Activated T-helper 17 cell treated with anti-CD3 and anti-CD28 coated beads, Interleukin-2, amount 50 U/mL, for 72 hours (primary cell): ENCODE data around the gene IKZF2. TPM values are rescaled to one million over a fixed set of nuclear protein-coding genes. Genes with fewer than 3 reads are reported as not detected.

Experiments
- ATAC-seq: fragments of 150-1000 bp; cut with Tn5 transposase; replicated peaks from 2 replicates; pipeline ENCODE4 v1.10.0; 2021; ENCODE audit warnings: mild to moderate bottlenecking, moderate library complexity
- H3K27ac Mint-ChIP-seq: one replicate; pipeline ENCODE4 v1.8.0; 2022; ENCODE audit warnings: mixed read lengths
- H3K27me3 Mint-ChIP-seq: one replicate; pipeline ENCODE4 v1.8.0; 2022; ENCODE audit warnings: mixed read lengths
- H3K36me3 Mint-ChIP-seq: one replicate; pipeline ENCODE4 v1.8.0; 2022; ENCODE audit warnings: low read depth, mild to moderate bottlenecking, mixed read lengths
- H3K4me1 Mint-ChIP-seq: one replicate; pipeline ENCODE4 v1.8.0; 2022; ENCODE audit warnings: mixed read lengths
- H3K4me3 Mint-ChIP-seq: one replicate; pipeline ENCODE4 v1.8.0; 2022; ENCODE audit warnings: mild to moderate bottlenecking, mixed read lengths
- H3K9me3 Mint-ChIP-seq: one replicate; pipeline ENCODE4 v1.8.0; 2022; ENCODE audit warnings: mixed read lengths
- total RNA-seq, 2 donors: library from RNA; stranded (reverse); gene quantifications; one replicate each; pipeline ENCODE4 v1.2.3, GENCODE V29; 2022

IKZF2 gene
- 10 to 100 TPM in 1 of 2 donors, 1 to 10 TPM in 1; 8.7 to 12.4 TPM for total RNA-seq

DNA sequence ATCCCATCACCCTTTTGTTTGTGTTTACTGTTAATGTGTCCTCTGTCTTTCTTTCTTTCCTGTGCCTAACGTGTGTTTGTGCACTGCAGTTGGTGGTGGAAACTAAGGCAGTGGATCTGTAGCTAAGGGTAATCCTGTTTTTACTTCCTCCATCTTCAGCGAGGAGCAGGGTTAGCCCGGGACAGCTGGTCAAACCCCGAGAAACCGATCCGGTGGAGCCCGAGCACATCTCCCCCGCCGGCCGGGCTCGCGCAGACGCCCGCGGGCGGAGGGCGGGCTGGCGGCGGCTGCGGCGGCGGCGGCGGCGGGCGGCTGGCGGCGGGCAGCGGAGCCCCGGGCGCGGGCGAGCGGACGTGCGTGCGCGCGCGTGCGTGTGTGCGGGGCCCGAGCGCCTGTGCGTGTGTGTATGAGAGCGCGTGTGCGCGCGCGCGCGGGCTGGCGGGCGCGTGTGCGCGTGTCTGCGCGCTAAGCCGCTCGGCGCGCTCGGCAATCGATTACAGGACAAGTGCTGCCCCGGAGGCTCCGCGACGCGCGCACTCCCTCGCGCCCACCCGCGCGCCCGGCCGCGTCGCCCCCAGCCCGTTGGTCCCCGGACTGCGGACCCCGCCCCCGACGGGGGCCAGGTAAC is at the start of gene IKZF2:
Gene IKZF2 (minus strand): TSS at position 176 of the 628 bp plus-strand sequence. CDS start 2,983 bp downstream, outside the sequence.
- Mint-ChIP-seq H3K36me3 (no peaks in the 10 kb centered on the region), H3K4me1 (peaks cover 17% of the 10 kb centered on the region), H3K9me3 (no peaks in the 10 kb centered on the region), H3K27me3 (peaks cover 45% of the 10 kb centered on the region), H3K4me3 (peak within 1 kb of the TSS; percentile 86), H3K27ac (peak within 1 kb of the TSS; percentile 84)
- ATAC-seq, result peak; percentile 82

DNA sequence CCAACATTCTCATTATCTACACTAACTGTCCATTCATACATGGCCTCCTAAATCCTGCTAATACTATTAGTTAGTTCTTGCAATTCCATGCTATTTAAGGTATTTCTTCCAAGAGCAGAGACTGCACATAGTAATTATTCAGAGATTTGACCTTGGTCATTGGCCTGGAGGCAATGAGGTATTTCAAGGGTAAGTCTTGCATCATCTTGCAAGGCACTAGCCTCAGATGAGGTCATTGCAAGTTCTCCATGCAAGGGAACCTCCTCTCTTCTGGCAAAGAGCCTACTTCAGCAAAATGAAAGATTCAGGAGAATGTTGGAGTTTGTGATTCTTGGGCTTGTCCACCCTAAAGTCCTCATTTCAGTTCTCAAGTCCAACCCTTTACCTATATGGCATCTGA is 48.5 kb upstream of the IKZF2 start:
- Mint-ChIP-seq H3K4me3 (no peak overlapping the region), H3K36me3 (no peaks in the 10 kb centered on the region), H3K27ac (no peak overlapping the region), H3K4me1 (no peaks in the 10 kb centered on the region), H3K27me3 (peaks cover 3% of the 10 kb centered on the region), H3K9me3 (no peaks in the 10 kb centered on the region)
- no peak for ATAC-seq

DNA sequence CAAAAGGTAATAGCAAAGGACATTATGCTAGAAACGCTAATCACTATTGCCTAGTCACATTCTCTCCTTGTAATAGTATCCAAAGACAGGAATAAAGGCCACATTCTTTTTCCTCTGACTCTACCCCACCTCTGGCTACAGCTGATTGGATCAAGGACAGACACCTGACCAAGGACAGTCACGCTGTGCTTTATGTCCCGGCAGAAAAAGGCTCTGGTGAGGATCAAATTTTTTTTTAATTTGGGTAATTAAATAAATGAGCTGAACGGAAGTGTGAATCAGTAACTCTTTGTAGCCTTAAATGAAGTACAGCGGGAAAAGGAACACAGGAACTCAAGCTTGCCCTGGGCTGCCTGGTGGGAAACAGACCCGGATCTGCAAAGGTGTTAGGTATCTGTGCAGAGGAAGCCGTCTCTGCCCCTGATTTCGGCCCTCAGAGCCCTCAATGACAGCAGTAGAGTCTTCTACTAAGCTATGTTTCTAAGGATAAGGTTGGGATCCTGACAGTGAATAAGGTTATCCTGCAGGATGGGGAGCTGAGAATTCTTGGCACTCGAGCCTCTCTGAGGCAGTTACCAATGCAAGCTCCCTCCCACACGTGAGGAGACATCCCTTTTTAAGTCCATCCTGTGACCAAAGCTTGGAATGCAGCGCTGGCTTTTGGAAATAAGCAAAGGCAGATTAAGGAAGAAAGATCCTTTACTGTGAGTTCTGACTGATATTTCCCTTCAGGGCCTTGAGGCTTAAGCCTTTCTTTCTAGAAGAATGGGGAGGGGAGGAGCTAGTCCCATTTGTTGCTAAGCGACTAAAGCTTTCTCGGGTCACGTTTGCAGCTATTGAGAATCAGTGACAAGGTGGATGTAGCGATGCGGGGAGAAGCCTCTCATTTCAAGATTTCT is 37.8 kb upstream of the IKZF2 start:
- Mint-ChIP-seq H3K27me3 (no peaks in the 10 kb centered on the region), H3K36me3 (no peaks in the 10 kb centered on the region), H3K9me3 (no peaks in the 10 kb centered on the region), H3K4me3 (no peak overlapping the region), H3K27ac (no peak overlapping the region), H3K4me1 (no peaks in the 10 kb centered on the region)
- no peak for ATAC-seq

DNA sequence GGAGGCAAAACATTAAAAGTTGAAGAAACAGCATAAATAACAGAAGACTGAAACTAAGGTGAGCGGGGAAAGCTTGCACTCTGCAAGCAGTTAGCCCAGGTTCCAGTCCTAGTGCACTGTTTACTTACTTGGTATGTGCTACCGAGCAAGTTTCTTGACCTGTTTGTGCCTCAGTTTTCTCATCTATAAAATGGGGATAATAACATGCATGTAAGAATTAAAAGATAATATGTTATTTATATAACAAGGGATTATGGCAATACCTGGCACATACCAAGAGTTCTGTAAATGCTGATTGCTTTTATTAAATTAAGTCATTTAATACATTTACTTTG is 37.1 kb upstream of the IKZF2 start:
- no peak overlapping the region for H3K4me3 Mint-ChIP-seq
- no peaks in the 10 kb centered on the region for H3K9me3 Mint-ChIP-seq
- no peaks in the 10 kb centered on the region for H3K27me3 Mint-ChIP-seq

GRCh38 chr2:213187833-213188532 is 36.6 kb upstream of the IKZF2 start:
- H3K9me3 Mint-ChIP-seq, result no peaks in the 10 kb centered on the region
- no peak for ATAC-seq
- H3K4me3 Mint-ChIP-seq, result no peak overlapping the region
- no peak overlapping the region for H3K27ac Mint-ChIP-seq
- no peaks in the 10 kb centered on the region for H3K27me3 Mint-ChIP-seq
- no peaks in the 10 kb centered on the region for H3K4me1 Mint-ChIP-seq
- no peaks in the 10 kb centered on the region for H3K36me3 Mint-ChIP-seq

More for the DNA sequence above, 37.1 kb upstream of the IKZF2 start:
- ATAC-seq, result no peak
- Mint-ChIP-seq H3K27ac (no peak overlapping the region), H3K4me1 (no peaks in the 10 kb centered on the region), H3K36me3 (no peaks in the 10 kb centered on the region)

- no peaks in the 10 kb centered on the region for H3K36me3 Mint-ChIP-seq
- H3K27ac Mint-ChIP-seq, result no peak overlapping the region
- H3K27me3 Mint-ChIP-seq, result no peaks in the 10 kb centered on the region
- H3K4me3 Mint-ChIP-seq, result no peak overlapping the region
- no peaks in the 10 kb centered on the region for H3K4me1 Mint-ChIP-seq
- no peak for ATAC-seq
- no peaks in the 10 kb centered on the region for H3K9me3 Mint-ChIP-seq
Measured at GRCh38 chr2:213187386-213187785, 36.0 kb upstream of the IKZF2 start.

DNA sequence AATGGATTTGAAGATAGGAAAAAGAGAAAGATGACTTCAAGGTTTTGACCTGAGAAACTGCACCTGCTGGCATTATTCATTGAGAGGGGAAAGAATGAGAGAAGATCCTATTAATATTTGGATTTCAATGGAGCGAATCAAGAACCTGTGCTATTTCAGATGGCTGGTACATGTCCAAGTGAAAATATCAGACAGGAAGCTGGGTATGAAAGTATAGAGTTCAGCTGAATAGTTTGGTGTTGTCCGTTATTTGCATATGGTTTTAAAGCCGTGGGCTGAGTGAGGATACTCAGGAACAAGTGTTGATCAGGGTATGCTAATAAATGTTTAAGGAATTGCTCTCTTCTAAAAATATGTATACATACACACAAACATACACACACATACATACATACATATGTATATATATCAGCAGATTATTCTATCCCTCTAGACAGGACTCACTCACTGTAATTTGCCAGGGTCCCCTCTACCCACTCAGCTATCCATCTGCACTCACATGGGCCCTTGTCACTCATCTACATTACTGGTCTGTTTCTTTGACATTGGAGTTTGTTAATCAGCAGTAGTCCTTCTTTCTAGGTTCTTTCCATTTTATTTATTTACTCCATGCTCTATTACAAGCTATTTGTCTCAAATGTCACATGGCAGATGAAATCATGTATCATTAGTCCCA is 33.9 kb upstream of the IKZF2 start:
- no peak for ATAC-seq
- no peaks in the 10 kb centered on the region for H3K27me3 Mint-ChIP-seq
- H3K9me3 Mint-ChIP-seq, result no peaks in the 10 kb centered on the region
- no peak overlapping the region for H3K4me3 Mint-ChIP-seq
- no peaks in the 10 kb centered on the region for H3K4me1 Mint-ChIP-seq
- no peak overlapping the region for H3K27ac Mint-ChIP-seq
- H3K36me3 Mint-ChIP-seq, result no peaks in the 10 kb centered on the region

GRCh38 chr2:213181712-213182111 is 30.3 kb upstream of the IKZF2 start:
- Mint-ChIP-seq H3K36me3 (no peaks in the 10 kb centered on the region), H3K27ac (no peak overlapping the region), H3K4me1 (no peaks in the 10 kb centered on the region), H3K27me3 (no peaks in the 10 kb centered on the region), H3K4me3 (no peak overlapping the region), H3K9me3 (no peaks in the 10 kb centered on the region)
- ATAC-seq, result no peak

GRCh38 chr2:213177679-213178078 is 26.3 kb upstream of the IKZF2 start:
- H3K9me3 Mint-ChIP-seq, result no peaks in the 10 kb centered on the region
- H3K4me3 Mint-ChIP-seq, result no peak overlapping the region
- no peaks in the 10 kb centered on the region for H3K27me3 Mint-ChIP-seq
- no peak overlapping the region for H3K27ac Mint-ChIP-seq
- no peaks in the 10 kb centered on the region for H3K36me3 Mint-ChIP-seq
- H3K4me1 Mint-ChIP-seq, result no peaks in the 10 kb centered on the region
- ATAC-seq, result no peak

DNA sequence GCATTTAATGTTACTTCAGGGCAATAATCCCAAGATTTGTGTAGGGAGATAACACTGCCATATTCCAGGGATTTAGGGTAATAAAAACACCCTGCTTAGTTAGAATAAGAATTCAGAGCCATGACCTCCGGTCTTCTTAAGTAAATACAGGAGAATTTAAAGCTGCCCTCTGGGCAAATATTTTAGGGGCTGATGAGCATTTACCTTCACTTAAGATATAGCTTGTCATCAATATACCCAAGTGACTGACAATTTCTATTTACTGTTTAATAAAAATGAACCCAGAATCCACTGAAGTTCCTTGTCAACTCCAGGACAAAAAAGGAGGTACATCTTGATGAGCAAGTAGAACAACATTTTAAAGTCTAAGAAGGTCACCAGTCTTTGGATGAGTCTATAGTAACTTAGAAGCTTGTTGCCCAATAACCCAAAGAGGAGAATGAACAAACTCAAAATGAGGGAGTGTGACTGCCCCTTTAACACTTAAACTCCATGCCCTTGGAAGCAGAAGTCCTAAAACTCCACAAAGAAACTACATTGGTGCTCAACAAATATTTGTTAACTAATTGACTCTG is 24.3 kb upstream of the IKZF2 start:
- no peaks in the 10 kb centered on the region for H3K27me3 Mint-ChIP-seq
- H3K4me1 Mint-ChIP-seq, result no peaks in the 10 kb centered on the region
- no peaks in the 10 kb centered on the region for H3K9me3 Mint-ChIP-seq
- H3K27ac Mint-ChIP-seq, result no peak overlapping the region
- no peak for ATAC-seq
- H3K4me3 Mint-ChIP-seq, result no peak overlapping the region
- no peaks in the 10 kb centered on the region for H3K36me3 Mint-ChIP-seq

GRCh38 chr2:213172641-213173040 is 21.2 kb upstream of the IKZF2 start:
- no peak overlapping the region for H3K4me3 Mint-ChIP-seq
- no peaks in the 10 kb centered on the region for H3K9me3 Mint-ChIP-seq
- ATAC-seq, result no peak
- H3K4me1 Mint-ChIP-seq, result no peaks in the 10 kb centered on the region
- H3K27ac Mint-ChIP-seq, result no peak overlapping the region
- peaks cover 4% of the 10 kb centered on the region for H3K27me3 Mint-ChIP-seq
- no peaks in the 10 kb centered on the region for H3K36me3 Mint-ChIP-seq

GRCh38 chr2:213171147-213171546 is 19.7 kb upstream of the IKZF2 start:
- Mint-ChIP-seq H3K4me3 (no peak overlapping the region), H3K36me3 (no peaks in the 10 kb centered on the region), H3K27ac (no peak overlapping the region), H3K9me3 (no peaks in the 10 kb centered on the region), H3K4me1 (no peaks in the 10 kb centered on the region), H3K27me3 (peaks cover 4% of the 10 kb centered on the region)
- no peak for ATAC-seq

GRCh38 chr2:213167271-213167930 is 16.0 kb upstream of the IKZF2 start:
- no peak overlapping the region for H3K27ac Mint-ChIP-seq
- no peaks in the 10 kb centered on the region for H3K36me3 Mint-ChIP-seq
- ATAC-seq, result no peak
- no peaks in the 10 kb centered on the region for H3K9me3 Mint-ChIP-seq
- H3K4me3 Mint-ChIP-seq, result no peak overlapping the region
- H3K27me3 Mint-ChIP-seq, result peaks cover 4% of the 10 kb centered on the region
- H3K4me1 Mint-ChIP-seq, result no peaks in the 10 kb centered on the region

- no peak for ATAC-seq
- Mint-ChIP-seq H3K36me3 (no peaks in the 10 kb centered on the region), H3K4me3 (no peak overlapping the region), H3K27ac (no peak overlapping the region), H3K4me1 (no peaks in the 10 kb centered on the region), H3K9me3 (no peaks in the 10 kb centered on the region), H3K27me3 (peaks cover 4% of the 10 kb centered on the region)
Measured at GRCh38 chr2:213166109-213166508, 14.7 kb upstream of the IKZF2 start.
